HUES48 (cell line): ENCODE measurements around the gene MAP2K2.
"Not testable (repeated sequence)": the region's sequence is repeated elsewhere in the genome, so short reads cannot be mapped to it uniquely, and the experiment has no call there.

Source experiments
- H3K27ac ChIP-seq: one replicate; pipeline ENCODE4 v1.7.0; 2013; ENCODE audit warnings: low read depth, low read length, inconsistent platforms
- H3K27me3 ChIP-seq: 2 replicates; pipeline ENCODE4 v1.6.1; 2013; ENCODE audit warnings: mild to moderate bottlenecking, low read length; ENCODE audit not compliant: control insufficient read depth, insufficient read depth
- H3K36me3 ChIP-seq: 2 replicates; pipeline ENCODE4 v1.6.1; 2013; ENCODE audit warnings: low read length; ENCODE audit not compliant: control insufficient read depth, insufficient read depth
- H3K4me1 ChIP-seq: 2 replicates; pipeline ENCODE4 v1.6.1; 2013; ENCODE audit warnings: mild to moderate bottlenecking, low read length; ENCODE audit not compliant: control insufficient read depth, insufficient read depth
- H3K4me3 ChIP-seq: 2 replicates; pipeline ENCODE4 v1.5.1; 2013; ENCODE audit warnings: mild to moderate bottlenecking, low read depth, low read length
- H3K9ac ChIP-seq: 2 replicates; pipeline ENCODE4 v1.6.1; 2013; ENCODE audit warnings: mild to moderate bottlenecking, low read depth, low read length, moderate library complexity
- H3K9me3 ChIP-seq: 2 replicates; pipeline ENCODE4 v1.6.1; 2013; ENCODE audit warnings: low read length; ENCODE audit not compliant: control insufficient read depth, insufficient read depth

Gene MAP2K2

GRCh38 chr19:4127322-4127721 lies 3.4 kb upstream of the MAP2K2 start:
- H3K27me3 ChIP-seq, H3K27ac ChIP-seq, H3K36me3 ChIP-seq, H3K4me1 ChIP-seq, H3K4me3 ChIP-seq, H3K9me3 ChIP-seq, H3K9ac ChIP-seq: not testable (repeated sequence)

- 0 out of 2 replicates have a peak, but pooled peaks cover 2% of the 10 kb centered on the region for H3K36me3 ChIP-seq
- no peak overlapping the region for H3K9ac ChIP-seq
- H3K9me3 ChIP-seq = no peaks in the 10 kb centered on the region
- no peak overlapping the region for H3K27ac ChIP-seq
- H3K4me3 ChIP-seq = peak overlapping the region; percentile 79
- H3K27me3 ChIP-seq = no peaks in the 10 kb centered on the region
- H3K4me1 ChIP-seq = peaks cover 6% of the 10 kb centered on the region
Measured at GRCh38 chr19:4124638-4125037, 716 bp upstream of the MAP2K2 start.

DNA sequence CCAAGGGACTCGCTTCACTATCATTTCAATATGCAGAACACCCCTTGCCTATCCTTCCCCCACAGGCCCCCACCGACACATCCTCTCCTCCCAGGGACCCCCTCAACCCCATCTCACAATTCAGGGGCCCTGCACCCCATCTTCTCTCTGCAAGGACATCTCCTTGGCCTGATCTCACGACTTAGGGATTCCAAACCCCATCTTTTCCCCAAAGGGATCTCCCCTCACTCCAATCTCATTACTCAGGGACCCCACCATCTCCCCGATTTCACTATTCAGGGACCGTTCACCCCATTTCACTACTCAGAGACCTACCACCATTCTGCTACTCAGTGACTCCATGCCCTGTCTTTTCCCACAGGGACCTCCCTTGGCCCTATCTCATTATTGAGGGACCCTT lies 1.4 kb downstream of the MAP2K2 start:
- Histone ChIP-seq H3K9ac (peak overlapping the region; percentile 22; the same call in 1 of the 2 replicates), H3K9me3 (no peaks in the 10 kb centered on the region), H3K27me3 (no peaks in the 10 kb centered on the region), H3K36me3 (peaks cover 12% of the 10 kb centered on the region), H3K27ac (no peak overlapping the region), H3K4me3 (peak overlapping the region; percentile 79), H3K4me1 (peaks cover 6% of the 10 kb centered on the region)

GRCh38 chr19:4121815-4122214 lies 2.1 kb downstream of the MAP2K2 start:
- Histone ChIP-seq H3K27me3 (no peaks in the 10 kb centered on the region), H3K9me3 (no peaks in the 10 kb centered on the region), H3K4me1 (peaks cover 6% of the 10 kb centered on the region), H3K4me3 (no peak overlapping the region), H3K36me3 (peaks cover 18% of the 10 kb centered on the region), H3K27ac (no peak overlapping the region), H3K9ac (no peak overlapping the region)

- no peak overlapping the region for H3K27ac ChIP-seq
- H3K4me1 ChIP-seq = peaks cover 6% of the 10 kb centered on the region
- peaks cover 24% of the 10 kb centered on the region for H3K36me3 ChIP-seq
- H3K27me3 ChIP-seq = no peaks in the 10 kb centered on the region
- no peak overlapping the region for H3K9ac ChIP-seq
- H3K4me3 ChIP-seq = no peak overlapping the region
- no peaks in the 10 kb centered on the region for H3K9me3 ChIP-seq
Measured at GRCh38 chr19:4121273-4121612, 2.7 kb downstream of the MAP2K2 start.

DNA sequence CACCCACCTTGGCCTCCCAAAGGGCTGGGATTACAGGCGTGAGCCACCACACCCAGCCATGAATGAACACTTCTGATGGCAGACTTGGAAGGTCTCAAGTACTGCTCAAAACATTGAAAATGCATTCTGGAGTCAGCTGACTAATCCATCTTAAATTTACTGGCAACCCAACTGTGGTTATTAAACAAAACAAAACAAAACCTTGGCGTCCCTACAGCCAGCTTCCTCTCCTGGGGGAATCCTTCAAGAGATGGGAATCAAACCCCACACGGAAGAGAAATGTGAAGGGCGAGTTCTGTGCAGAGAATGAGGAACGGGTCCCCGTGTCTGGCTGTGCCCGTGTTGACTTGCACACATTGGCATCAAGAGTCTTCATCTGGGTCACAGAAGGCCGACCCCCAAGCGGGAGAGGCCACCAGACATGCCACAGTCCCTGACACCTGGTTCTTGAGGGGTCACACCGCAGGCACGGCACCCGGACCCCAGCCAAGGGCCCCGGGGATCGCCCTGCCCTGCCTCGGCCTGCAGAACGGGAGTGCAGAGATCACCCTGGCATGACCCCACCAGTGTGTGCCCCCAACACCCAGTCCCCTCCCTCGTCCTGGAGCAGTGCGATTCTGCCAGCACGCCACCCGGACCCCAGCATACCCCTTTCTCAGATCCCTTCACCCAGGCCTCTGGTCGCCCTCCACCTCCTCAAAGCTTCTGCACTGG lies 3.2 kb downstream of the MAP2K2 start:
- H3K4me1 ChIP-seq = peaks cover 6% of the 10 kb centered on the region
- no peaks in the 10 kb centered on the region for H3K27me3 ChIP-seq
- H3K9ac ChIP-seq = no peak overlapping the region
- H3K4me3 ChIP-seq = no peak overlapping the region
- no peak overlapping the region for H3K27ac ChIP-seq
- no peaks in the 10 kb centered on the region for H3K9me3 ChIP-seq
- H3K36me3 ChIP-seq = peaks cover 29% of the 10 kb centered on the region

DNA sequence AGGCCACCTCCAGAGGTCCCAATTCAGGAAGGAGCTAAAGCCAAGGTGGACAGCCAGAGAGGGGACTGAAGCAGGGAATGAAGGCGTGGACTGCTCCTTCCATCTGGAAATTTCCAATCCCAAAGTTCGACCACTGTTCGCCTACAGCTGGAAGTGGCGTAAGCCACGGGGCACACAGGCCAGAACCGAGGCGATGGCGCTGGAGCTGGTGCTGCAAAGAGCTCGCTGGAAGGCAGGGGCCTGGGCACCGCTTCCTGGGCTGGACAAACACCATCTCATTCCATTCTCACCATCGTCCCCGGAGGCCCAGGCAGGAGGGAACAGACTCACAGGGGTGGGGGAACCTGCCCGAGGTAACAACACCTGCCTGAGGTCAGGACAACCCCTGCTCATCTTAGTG lies 4.2 kb downstream of the MAP2K2 start:
- no peaks in the 10 kb centered on the region for H3K27me3 ChIP-seq
- peaks cover 38% of the 10 kb centered on the region for H3K36me3 ChIP-seq
- no peaks in the 10 kb centered on the region for H3K9me3 ChIP-seq
- no peak overlapping the region for H3K4me3 ChIP-seq
- peaks cover 6% of the 10 kb centered on the region for H3K4me1 ChIP-seq
- no peak overlapping the region for H3K27ac ChIP-seq
- no peak overlapping the region for H3K9ac ChIP-seq

GRCh38 chr19:4115818-4116385 lies 8.0 kb downstream of the MAP2K2 start:
- H3K36me3 ChIP-seq = peaks cover 74% of the 10 kb centered on the region
- no peak overlapping the region for H3K9ac ChIP-seq
- no peaks in the 10 kb centered on the region for H3K4me1 ChIP-seq
- H3K27ac ChIP-seq = no peak overlapping the region
- no peak overlapping the region for H3K4me3 ChIP-seq
- H3K27me3 ChIP-seq = no peaks in the 10 kb centered on the region
- no peaks in the 10 kb centered on the region for H3K9me3 ChIP-seq

DNA sequence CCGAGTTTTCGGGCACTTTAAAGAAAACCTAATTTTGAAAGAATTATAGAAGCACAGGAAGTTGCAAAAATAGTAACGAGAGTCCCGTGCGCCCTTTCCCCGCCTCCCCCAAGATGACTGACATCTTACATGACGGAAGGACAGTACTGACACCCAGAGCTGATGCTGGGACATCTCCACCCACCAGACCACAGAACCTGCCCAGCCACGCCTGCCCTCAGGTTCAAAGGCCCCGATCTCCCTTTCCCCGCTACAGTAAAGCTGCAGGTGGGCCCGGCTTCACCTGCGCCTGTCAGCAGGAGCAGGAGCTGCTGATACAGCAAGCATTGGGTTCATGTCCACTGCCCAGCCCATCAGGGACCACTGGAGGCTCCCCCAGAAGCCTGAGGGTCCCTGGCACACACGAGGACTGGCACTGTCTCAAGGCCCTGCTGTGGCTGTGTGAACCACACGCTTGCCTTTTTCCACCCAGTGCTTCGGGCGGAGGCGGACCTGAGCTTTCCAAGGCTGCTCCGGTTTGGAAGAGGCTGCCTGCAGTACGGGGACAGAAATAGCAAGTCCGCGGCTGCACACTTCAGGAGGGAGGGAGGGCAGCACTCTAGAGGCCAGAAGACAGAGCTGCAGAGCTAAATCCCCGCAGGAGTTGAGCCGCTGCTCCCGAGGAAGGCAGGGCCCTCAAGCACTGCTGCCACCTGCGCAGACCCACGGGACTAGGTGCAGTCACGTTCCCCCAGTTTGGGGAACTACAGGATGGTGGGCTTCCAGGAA lies 8.7 kb downstream of the MAP2K2 start:
- H3K4me1 ChIP-seq = no peaks in the 10 kb centered on the region
- H3K9ac ChIP-seq = no peak overlapping the region
- peaks cover 80% of the 10 kb centered on the region for H3K36me3 ChIP-seq

GRCh38 chr19:4114181-4114580 lies 9.7 kb downstream of the MAP2K2 start:
- H3K27ac ChIP-seq = no peak overlapping the region
- no peaks in the 10 kb centered on the region for H3K4me1 ChIP-seq
- H3K27me3 ChIP-seq = no peaks in the 10 kb centered on the region
- no peak overlapping the region for H3K4me3 ChIP-seq
- no peak overlapping the region for H3K9ac ChIP-seq
- peaks cover 86% of the 10 kb centered on the region for H3K36me3 ChIP-seq
- H3K9me3 ChIP-seq = no peaks in the 10 kb centered on the region

More for the DNA sequence above, 8.7 kb downstream of the MAP2K2 start:
- no peaks in the 10 kb centered on the region for H3K27me3 ChIP-seq
- H3K4me3 ChIP-seq = no peak overlapping the region
- H3K9me3 ChIP-seq = no peaks in the 10 kb centered on the region
- no peak overlapping the region for H3K27ac ChIP-seq

- Histone ChIP-seq H3K27ac (no peak overlapping the region), H3K4me3 (no peak overlapping the region), H3K4me1 (no peaks in the 10 kb centered on the region), H3K9ac (no peak overlapping the region), H3K27me3 (no peaks in the 10 kb centered on the region), H3K9me3 (no peaks in the 10 kb centered on the region), H3K36me3 (peaks cover 92% of the 10 kb centered on the region)
Measured at GRCh38 chr19:4113398-4114088, 10.4 kb downstream of the MAP2K2 start.
